ENCODE results near the gene PLEKHM3. TPM values are rescaled to one million over a fixed set of nuclear protein-coding genes. Genes with fewer than 3 reads are reported as not detected.

PLEKHM3 gene
- total RNA-seq, 1 experiment from 2014 or later: 2.5 TPM

GRCh38 chr2:207835805-207836204 is 189.5 kb downstream of the PLEKHM3 start:
- H3K4me3 ChIP-seq (ENCODE audit: low read depth in 2 of 2, low read length in 2 of 2): no peak overlapping the region
- ATAC-seq (no peak), DNase-seq (ENCODE audit: low read depth, low spot score) (no peak)
- H3K27ac ChIP-seq (ENCODE audit: low read length): no peak overlapping the region
- ChIA-PET CTCF (no interaction called here), POLR2A (no interaction called here)
- no peaks in the 10 kb centered on the region for H3K36me3 ChIP-seq (ENCODE audit: control insufficient read depth, insufficient read depth, low read length)
- TF ChIP-seq POLR2AphosphoS5 (IDR thresholded peaks at IDR 0.05; ENCODE audit: low read depth, low read length) (no peak), CTCF (IDR thresholded peaks at IDR 0.05) (no peak), TCF7L2 (IDR thresholded peaks at IDR 0.05; ENCODE audit: low read depth, low read length) (no peak), SIN3A (IDR thresholded peaks at IDR 0.05; ENCODE audit: borderline replicate concordance, insufficient read depth, low read depth, low read length) (no peak), REST (IDR thresholded peaks at IDR 0.05; ENCODE audit: insufficient read depth in 1 of 2, low read depth in 2 of 2, low read length in 1 of 2) (no peak)
- BruUV-seq (replicated peaks): no TSS peak
- H3K4me1 ChIP-seq (ENCODE audit: control insufficient read depth, insufficient read depth, low read length): no peaks in the 10 kb centered on the region
- no peaks in the 10 kb centered on the region for H3K27me3 ChIP-seq (ENCODE audit: control insufficient read depth, insufficient read depth, low read length)
- in situ Hi-C loops (cut with HindIII; ENCODE audit: low pct_unique_long_range_greater_than_20kb, low sequenced_read_pairs): no loop called here
- H3K9me3 ChIP-seq (ENCODE audit: control insufficient read depth, insufficient read depth, low read depth, low read length): no peaks in the 10 kb centered on the region
- intact Hi-C loops (cut with micrococcal nuclease; ENCODE audit: unreplicated experiment): no loop called here

- Histone ChIP-seq H3K4me3 (ENCODE audit: low read depth in 2 of 2, low read length in 2 of 2) (no peak overlapping the region), H3K27ac (ENCODE audit: low read length) (no peak overlapping the region), H3K27me3 (ENCODE audit: control insufficient read depth, insufficient read depth, low read length) (no peaks in the 10 kb centered on the region), H3K36me3 (ENCODE audit: control insufficient read depth, insufficient read depth, low read length) (no peaks in the 10 kb centered on the region), H3K4me1 (ENCODE audit: control insufficient read depth, insufficient read depth, low read length) (peaks cover 16% of the 10 kb centered on the region), H3K9me3 (ENCODE audit: control insufficient read depth, insufficient read depth, low read depth, low read length) (no peaks in the 10 kb centered on the region)
- DNase-seq (ENCODE audit: low read depth, low spot score) (no peak), ATAC-seq (no peak)
- ChIA-PET CTCF (no interaction called here), POLR2A (no interaction called here)
- TF ChIP-seq REST (IDR thresholded peaks at IDR 0.05; ENCODE audit: insufficient read depth in 1 of 2, low read depth in 2 of 2, low read length in 1 of 2) (no peak), POLR2AphosphoS5 (IDR thresholded peaks at IDR 0.05; ENCODE audit: low read depth, low read length) (no peak), CTCF (IDR thresholded peaks at IDR 0.05) (no peak), TCF7L2 (IDR thresholded peaks at IDR 0.05; ENCODE audit: low read depth, low read length) (no peak), SIN3A (IDR thresholded peaks at IDR 0.05; ENCODE audit: borderline replicate concordance, insufficient read depth, low read depth, low read length) (no peak)
- in situ Hi-C loops (cut with HindIII; ENCODE audit: low pct_unique_long_range_greater_than_20kb, low sequenced_read_pairs): no loop called here
- intact Hi-C loops (cut with micrococcal nuclease; ENCODE audit: unreplicated experiment): no loop called here
- no TSS peak for BruUV-seq (replicated peaks)
Observed at GRCh38 chr2:207833251-207833751, 192.0 kb downstream of the PLEKHM3 start.

All from Panc1 (cell line).